ENCODE data around the gene RPEL1. TPM values are rescaled to one million over a fixed set of nuclear protein-coding genes. Genes with fewer than 3 reads are reported as not detected.

The RPEL1 gene
- polyA plus RNA-seq, 1 donor, result 0.18 TPM

DNA sequence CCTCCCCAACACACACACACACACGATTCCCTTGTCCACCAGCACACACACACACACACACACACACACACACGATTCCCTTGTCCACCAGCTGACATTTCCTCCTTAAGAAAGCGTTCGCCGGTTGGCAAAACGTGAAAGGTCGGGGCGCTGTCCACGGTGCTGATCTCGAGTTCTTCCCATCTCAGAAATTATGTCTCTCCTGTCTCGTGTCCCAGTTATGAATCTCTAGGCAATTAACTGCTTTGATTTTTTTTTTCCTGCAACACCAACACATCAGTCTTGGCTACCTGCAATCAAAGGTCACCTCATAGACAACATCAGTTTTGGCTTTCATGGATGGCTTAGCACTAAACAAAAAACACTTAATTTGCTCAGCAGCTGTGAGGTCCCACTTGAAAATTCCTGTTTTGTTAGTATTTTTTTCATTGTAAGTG lies 33.2 kb downstream of the RPEL1 start:
- peak; percentile 66 for DNase-seq

DNA sequence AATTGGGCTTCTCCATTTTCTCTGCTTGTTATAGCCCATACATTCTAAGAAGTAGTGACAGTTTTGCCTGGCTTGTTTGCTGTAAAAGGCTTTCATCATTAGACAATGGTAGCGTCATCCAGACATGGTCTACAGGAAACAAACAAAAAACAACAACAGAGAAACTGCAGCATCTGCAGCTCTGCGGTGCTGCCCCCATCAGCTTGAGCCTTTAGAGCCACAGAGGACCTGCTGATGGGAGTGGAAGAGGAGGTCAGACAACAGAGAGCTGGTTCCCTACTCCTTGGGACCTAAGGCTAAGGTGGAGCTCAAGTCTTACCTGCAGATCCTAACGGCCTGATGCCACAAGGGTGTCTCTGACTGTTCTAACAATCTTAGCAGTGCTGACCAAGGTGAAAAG lies 34.3 kb downstream of the RPEL1 start:
- DNase-seq, result no peak

DNA sequence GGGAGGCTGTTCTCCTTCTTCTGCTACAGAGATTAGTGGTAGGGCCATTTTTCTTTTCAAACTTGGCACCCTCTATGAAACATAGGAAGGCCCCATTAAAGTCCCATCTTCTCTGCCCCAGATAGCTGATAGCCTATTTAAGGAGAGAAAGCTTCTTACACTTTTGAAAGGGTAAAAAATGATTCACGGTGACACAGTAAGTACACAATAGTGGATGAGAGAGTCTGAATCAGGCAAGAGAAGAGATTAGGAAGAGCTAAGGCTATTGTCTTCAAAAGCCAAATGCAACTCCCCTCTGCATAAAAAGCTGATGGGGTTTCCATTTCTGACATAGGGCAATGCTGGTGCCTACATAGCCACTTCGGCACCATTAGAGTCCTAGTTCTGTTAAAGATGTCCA lies 34.8 kb downstream of the RPEL1 start:
- DNase-seq, result no peak

DNA sequence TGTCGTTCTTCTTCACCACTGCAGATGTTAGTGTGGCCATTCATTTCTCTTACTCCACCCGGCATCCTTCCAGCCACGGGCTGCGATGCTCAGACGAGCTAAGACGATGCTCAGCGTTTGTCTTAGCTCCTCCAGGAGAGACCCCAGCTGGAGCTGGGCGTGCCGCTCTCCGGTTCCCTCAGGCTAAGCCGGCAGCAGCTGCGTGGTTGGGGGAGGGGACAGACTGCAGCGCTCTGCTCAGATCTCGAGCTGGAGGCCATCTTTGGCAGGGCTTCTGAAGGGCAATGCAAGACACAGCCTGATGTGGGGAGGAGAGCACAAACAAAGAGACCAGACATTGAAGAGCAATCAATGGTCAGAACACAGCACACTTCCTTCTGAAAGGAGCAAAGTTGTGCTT lies 36.1 kb downstream of the RPEL1 start:
- peak; percentile 38 for DNase-seq

DNA sequence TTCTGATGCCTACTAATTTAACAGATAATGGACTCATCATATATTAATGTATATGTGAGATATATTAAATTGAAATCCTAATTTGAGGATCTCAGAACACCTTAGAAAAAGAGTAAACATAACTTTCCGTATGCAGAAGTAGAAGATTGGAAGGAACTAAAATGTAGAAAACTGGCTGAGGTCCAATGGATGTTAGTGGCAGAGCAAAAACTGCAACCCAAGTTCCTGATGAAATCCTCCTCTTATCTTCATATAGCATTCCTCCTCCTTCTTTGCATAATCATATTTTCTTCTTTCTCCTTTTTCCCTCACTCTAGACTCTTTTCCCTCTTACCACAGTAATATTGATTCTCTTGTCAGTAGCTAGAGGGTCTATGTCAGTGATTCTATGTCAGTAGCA lies 37.3 kb downstream of the RPEL1 start:
- DNase-seq, result no peak

DNA sequence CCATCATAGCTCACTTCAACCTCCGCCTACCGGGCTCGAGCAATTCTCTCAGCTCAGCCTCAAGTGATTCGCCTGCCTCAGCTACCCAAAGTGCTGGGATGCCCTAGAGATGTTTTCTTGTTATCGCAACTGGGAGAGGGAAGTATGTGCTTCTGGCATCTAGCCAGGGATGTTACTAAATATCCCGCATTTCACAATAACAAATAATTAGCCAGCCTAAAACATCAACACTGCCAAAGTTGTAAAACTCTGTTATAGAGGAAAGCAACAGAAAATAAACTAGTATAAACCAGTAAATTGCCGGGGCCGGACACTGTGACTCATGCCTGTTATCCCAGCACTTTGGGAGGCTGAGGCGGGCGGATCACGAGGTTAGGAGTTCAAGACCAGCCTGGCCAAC lies 38.5 kb downstream of the RPEL1 start:
- no peak for DNase-seq

DNA sequence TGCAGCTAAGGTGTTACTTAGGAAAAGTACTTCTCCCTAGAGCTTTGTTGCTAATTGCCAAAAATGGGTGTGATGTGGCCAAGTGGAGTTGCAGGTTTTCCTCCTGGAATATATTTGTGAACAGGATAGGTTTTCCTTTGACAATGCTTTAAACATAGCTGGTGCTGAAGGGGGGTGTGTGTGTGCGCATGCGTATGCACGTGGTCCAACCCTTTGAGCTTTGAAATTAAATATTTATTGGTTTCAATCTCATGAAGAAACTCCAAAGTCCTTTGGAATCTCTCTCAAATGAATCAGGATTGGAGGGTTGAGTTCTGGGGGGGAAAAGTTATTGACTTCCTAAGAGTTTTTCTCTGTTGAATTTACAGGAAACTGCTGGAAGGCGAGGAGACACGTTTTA lies 42.3 kb downstream of the RPEL1 start:
- DNase-seq, result no peak

DNA sequence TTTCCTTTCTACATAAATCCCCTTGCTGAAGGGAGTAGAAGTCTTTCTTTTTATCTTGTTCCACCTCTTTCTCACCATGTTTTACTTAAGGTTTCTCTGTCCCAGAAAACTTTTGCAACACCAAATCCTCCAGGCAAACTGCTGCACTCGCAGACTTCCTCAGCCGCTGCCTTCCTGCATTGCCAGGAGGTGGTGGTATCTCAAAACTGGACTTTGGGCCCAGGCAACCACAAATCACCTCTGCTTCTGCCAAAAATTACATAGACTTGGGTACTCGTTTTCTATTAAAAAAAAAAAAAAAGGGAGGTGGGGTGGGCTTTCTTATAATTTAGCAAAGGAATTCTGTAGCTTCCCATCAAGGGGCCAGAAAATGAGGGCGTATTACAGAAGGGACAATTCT lies 45.9 kb downstream of the RPEL1 start:
- no peak for DNase-seq

DNA sequence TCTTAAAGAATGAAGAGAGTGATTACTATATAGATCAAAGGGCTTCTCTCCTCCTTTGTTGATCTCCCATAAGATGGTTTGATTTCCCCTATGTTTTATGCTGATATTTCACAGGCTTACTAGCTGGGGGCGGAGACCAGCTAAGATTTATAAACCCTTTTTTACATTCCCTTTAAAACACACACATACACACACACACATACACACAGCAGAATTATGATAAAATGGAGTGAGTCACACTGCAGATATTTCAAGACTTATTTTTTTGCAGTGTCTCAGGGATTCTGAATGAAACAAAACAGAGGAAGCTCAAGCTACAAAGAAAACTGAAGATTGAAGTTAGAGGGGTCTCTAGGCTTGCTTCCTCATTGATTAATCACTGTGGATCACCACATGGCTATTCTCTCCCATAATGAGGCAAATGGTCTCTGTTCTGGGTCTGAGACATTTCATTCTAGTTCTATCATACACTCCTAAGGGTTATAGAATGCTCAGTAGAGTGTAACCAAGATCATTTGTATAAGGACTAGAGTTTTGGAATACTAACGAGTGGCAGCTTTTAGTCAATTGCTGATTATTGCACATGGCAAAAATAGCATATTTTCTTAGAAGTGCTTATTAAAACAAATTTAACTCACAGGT lies 49.8 kb downstream of the RPEL1 start:
- DNase-seq, result no peak

Other genes with a start within 250 kb of the RPEL1 start
- gene NT5C2, start 52.6 kb upstream of the RPEL1 start, polyA plus RNA-seq (ENCODE audit: insufficient read length), result 139 TPM
- gene INA, start 31.3 kb downstream of the RPEL1 start, polyA plus RNA-seq (ENCODE audit: insufficient read length), result 0.53 TPM
- gene PCGF6, start 105.3 kb downstream of the RPEL1 start, polyA plus RNA-seq (ENCODE audit: insufficient read length), result 15.7 TPM
- gene TAF5, start 122.1 kb downstream of the RPEL1 start, polyA plus RNA-seq (ENCODE audit: insufficient read length), result 9.4 TPM
- gene ATP5MK, start 150.6 kb downstream of the RPEL1 start, polyA plus RNA-seq (ENCODE audit: insufficient read length), result 226 TPM
- gene PDCD11, start 150.7 kb downstream of the RPEL1 start, polyA plus RNA-seq (ENCODE audit: insufficient read length), result 40.4 TPM
- gene CALHM2, start 206.5 kb downstream of the RPEL1 start, polyA plus RNA-seq (ENCODE audit: insufficient read length), result 10.3 TPM
- gene CALHM1, start 213.0 kb downstream of the RPEL1 start, polyA plus RNA-seq (ENCODE audit: insufficient read length), result 0.05 TPM
- gene CALHM3, start 233.4 kb downstream of the RPEL1 start, polyA plus RNA-seq (ENCODE audit: insufficient read length), result not detected
- gene NEURL1, start 247.8 kb downstream of the RPEL1 start, polyA plus RNA-seq (ENCODE audit: insufficient read length), result 1.6 TPM